ENCODE data around the gene OXTR.

Gene OXTR

DNA sequence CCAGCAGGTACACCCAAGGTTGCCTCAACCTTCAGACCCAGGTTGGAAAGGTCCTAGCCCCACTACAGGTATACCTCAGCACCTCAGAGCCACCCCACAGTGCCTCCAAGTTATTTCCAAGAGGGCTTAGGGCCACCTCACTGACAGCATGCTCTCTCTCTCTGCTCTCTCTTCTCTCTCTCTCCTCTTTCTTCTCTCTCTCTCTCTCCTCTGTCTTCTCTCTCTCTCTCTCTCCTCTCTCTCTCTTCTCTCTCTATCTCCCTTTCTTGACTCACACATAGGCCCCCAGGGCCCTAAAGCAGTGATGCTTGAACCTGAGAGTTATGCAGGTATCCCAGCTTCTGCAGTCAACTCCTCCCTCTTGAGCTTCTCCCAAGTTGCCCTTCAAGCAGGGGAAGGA lies 31.6 kb downstream of the OXTR start:
- H3K4me3 ChIP-seq (replicated peaks; ENCODE audit: low read depth, low read length), result no peak overlapping the region
- DNase-seq (ENCODE audit: low read depth), result no peak
- TF ChIP-seq, protein P1, sequence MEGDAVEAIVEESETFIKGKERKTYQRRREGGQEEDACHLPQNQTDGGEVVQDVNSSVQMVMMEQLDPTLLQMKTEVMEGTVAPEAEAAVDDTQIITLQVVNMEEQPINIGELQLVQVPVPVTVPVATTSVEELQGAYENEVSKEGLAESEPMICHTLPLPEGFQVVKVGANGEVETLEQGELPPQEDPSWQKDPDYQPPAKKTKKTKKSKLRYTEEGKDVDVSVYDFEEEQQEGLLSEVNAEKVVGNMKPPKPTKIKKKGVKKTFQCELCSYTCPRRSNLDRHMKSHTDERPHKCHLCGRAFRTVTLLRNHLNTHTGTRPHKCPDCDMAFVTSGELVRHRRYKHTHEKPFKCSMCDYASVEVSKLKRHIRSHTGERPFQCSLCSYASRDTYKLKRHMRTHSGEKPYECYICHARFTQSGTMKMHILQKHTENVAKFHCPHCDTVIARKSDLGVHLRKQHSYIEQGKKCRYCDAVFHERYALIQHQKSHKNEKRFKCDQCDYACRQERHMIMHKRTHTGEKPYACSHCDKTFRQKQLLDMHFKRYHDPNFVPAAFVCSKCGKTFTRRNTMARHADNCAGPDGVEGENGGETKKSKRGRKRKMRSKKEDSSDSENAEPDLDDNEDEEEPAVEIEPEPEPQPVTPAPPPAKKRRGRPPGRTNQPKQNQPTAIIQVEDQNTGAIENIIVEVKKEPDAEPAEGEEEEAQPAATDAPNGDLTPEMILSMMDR (IDR thresholded peaks at IDR 0.05; ENCODE audit: low read length, missing control alignments), result no peak

DNA sequence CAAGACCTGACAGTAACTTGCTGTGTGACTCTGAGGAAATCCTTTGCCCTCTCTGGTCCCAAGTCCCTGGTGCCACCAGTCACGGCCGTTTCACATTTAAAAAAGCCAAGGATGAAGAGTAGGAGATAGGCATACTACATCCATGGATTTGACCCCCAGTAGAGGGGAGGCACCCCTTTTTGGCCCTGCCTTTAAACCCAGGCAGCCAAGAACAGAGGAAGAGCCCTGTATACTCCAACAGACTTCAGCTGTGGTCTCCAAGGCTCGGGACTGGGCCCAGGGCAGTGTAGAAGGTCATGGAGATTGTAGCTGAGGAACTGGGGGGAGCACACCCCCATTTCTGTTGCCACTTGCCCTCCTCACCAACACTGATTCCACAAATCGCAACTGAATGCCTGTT lies 32.1 kb downstream of the OXTR start:
- TF ChIP-seq, protein P1 (IDR thresholded peaks at IDR 0.05; ENCODE audit: low read length, missing control alignments), result no peak
- no peak overlapping the region for H3K4me3 ChIP-seq (replicated peaks; ENCODE audit: low read depth, low read length)
- DNase-seq (ENCODE audit: low read depth), result no peak

DNA sequence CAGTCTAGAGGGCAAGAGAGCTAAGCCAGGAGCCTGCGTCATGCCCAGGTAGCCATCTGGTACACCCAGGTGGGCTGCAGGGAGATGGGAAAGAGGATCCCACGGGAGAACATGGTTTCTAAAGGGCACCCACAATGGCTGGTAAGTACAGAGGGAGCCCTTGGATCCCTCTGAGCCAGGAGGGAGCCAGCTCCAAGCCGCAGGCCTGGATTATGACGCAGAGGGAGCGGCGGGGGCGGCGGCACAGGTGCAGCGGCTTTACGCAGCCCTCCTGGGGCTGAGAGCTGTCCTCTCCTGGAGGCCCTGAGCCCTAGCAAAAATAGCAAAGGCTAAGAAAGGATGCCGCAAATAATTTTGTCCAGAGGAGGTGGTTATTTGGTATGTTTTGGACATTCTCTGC lies 33.0 kb downstream of the OXTR start:
- TF ChIP-seq, protein P1 (IDR thresholded peaks at IDR 0.05; ENCODE audit: low read length, missing control alignments), result no peak
- H3K4me3 ChIP-seq (replicated peaks; ENCODE audit: low read depth, low read length), result no peak overlapping the region
- no peak for DNase-seq (ENCODE audit: low read depth)

DNA sequence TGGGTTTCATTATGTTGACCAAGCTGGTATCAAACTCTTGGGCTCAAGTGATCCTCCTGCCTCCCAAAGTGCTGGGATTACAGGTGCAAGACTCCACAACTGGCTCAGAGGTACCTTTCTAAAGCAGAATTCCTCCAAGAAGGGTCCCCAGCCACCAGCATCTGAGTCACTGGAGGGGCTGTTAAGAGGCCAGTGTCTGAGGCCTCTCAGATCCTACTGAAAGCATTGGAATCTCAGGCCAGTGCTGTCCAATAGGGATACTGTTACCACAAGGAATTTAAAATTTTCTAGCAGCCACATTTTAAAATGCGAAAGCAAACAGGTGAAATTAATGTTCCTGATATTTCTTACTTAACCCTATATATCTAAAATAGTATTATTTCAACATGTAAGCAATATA lies 34.5 kb downstream of the OXTR start:
- no peak for DNase-seq (ENCODE audit: low read depth)
- no peak overlapping the region for H3K4me3 ChIP-seq (replicated peaks; ENCODE audit: low read depth, low read length)
- TF ChIP-seq, protein P1 (IDR thresholded peaks at IDR 0.05; ENCODE audit: low read length, missing control alignments), result no peak

DNA sequence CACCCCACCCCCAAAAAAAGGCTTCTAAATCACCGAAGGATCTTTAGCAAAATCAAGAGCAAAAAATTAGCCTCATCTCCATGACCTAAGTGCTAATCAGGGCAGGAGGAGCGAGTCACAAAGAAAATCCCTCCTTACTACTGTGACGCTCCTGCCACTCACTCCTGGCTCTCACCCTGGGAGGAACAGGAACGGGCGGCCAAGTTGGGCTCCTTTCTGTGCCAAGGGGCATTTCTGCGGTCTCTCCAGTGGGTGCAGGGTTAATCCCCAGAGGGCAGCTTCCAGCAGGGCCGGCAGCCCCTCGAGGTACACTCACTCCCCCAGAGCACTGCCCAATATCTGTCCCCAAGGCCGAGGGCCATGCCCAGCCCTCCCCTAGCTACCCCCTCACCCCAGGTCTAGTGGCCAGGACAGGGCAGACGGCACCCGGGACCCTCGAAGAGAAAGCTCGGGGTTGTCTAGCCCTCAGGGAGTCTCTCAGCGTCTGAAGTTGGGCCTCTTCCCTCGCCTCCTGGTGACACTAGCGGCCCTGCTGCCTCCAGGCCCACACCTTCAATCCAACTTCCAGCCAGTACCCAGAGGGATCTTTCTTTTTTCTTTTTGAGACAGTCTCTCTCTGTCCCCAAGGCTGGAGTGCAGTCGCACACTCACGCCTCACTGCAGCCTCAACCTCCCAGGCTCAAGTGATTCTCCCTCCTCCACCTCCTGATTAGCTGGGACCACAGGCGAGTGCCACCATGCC lies 35.1 kb downstream of the OXTR start:
- no peak overlapping the region for H3K4me3 ChIP-seq (replicated peaks; ENCODE audit: low read depth, low read length)
- DNase-seq (ENCODE audit: low read depth), result no peak
- TF ChIP-seq, protein P1 (IDR thresholded peaks at IDR 0.05; ENCODE audit: low read length, missing control alignments), result no peak

DNA sequence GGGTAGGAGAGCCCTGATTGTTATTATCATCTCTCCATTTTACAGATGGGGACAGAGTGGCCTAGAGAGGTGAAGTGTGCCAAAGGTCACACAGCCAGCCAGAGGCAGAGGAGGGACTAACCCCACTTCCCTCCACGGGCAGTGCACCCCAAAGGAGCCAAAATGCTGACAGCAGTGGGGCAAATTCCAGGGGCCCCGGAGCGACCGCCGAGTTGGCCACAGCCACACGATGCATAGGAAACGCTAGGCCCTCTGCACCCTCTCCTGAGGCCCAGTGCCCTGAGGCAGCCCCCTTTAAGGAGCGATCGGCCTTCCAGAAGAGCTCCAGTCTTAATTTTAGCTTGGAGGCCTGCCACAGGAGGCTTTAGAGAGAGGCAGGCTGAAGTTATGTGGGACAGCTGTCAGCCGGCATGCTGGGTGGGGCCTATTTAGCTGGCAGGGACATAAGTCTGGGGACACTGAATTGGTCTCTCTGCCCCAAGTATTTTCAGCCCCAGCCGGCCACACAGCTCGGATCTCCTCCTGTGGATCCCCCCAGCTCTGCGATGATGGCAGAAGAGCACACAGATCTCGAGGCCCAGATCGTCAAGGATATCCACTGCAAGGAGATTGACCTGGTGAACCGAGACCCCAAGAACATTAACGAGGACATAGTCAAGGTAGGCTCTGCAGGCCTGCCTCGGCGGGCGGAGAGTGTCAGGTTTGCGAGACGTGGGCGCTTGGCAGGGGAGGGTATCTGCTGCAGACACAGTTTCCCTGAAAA lies 35.9 kb downstream of the OXTR start, which contains the start of gene CAV3:
Gene CAV3 (plus strand): TSS at position 471 of the 763 bp plus-strand sequence. CDS start 75 bp downstream, at position 546.
- no peak for DNase-seq (ENCODE audit: low read depth)
- H3K4me3 ChIP-seq (replicated peaks; ENCODE audit: low read depth, low read length), result no peak within 1 kb of the TSS
- TF ChIP-seq, protein P1 (IDR thresholded peaks at IDR 0.05; ENCODE audit: low read length, missing control alignments), result no peak

Data from fibroblast of pulmonary artery (primary cell).